Measurements from ENCODE around the gene IL6R.
"Not testable (repeated sequence)": the region's sequence is repeated elsewhere in the genome, so short reads cannot be mapped to it uniquely, and the experiment has no call there.

Gene IL6R

DNA sequence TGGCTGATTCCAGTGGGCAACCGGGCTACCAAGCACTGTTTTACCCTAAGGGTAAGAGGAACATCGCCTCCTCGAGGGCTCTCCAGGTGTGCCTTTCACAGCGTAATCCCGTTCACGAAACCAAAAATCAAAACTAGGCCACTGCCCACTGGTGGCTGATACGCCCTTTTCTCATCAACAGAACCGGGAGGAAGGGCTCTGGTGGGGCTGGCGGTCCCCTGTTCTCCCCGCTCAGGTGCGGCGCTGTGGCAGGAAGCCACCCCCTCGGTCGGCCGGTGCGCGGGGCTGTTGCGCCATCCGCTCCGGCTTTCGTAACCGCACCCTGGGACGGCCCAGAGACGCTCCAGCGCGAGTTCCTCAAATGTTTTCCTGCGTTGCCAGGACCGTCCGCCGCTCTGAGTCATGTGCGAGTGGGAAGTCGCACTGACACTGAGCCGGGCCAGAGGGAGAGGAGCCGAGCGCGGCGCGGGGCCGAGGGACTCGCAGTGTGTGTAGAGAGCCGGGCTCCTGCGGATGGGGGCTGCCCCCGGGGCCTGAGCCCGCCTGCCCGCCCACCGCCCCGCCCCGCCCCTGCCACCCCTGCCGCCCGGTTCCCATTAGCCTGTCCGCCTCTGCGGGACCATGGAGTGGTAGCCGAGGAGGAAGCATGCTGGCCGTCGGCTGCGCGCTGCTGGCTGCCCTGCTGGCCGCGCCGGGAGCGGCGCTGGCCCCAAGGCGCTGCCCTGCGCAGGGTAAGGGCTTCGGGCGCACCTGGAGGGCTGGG lies at the start of gene IL6R:
Gene IL6R (plus strand): TSS at position 360 of the 763 bp plus-strand sequence. CDS start 287 bp downstream, at position 647.
- peak; percentile 61 for DNase-seq

- no peak for DNase-seq
Measured at GRCh38 chr1:154358519-154358918, 46.6 kb upstream of the IL6R start.

GRCh38 chr1:154360288-154360687 lies 44.9 kb upstream of the IL6R start:
- no peak for DNase-seq

GRCh38 chr1:154360881-154361280 lies 44.3 kb upstream of the IL6R start:
- not testable (repeated sequence) for DNase-seq

GRCh38 chr1:154361357-154361756 lies 43.8 kb upstream of the IL6R start:
- no peak for DNase-seq

DNA sequence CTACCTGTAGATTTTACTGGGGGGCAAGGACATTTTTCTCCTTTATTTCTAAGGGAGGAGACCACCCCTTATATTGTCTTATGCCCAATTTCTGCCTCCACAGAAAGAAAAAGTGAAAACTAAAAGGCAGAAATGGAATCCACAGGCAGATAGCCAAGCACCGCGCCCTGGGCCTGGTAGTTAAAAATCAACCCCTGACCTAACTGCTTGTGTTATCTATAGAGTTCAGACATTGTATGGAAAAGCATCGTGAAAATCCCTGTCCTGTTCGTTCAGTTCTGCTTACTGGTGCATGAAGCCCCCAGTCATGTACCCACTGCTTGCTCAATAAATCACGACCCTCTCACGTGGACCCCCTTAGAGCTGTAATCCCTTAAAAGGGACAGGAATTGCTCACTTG lies 33.7 kb upstream of the IL6R start:
- no peak for DNase-seq

- not testable (repeated sequence) for DNase-seq
Measured at GRCh38 chr1:154373777-154374357, 31.3 kb upstream of the IL6R start.

DNA sequence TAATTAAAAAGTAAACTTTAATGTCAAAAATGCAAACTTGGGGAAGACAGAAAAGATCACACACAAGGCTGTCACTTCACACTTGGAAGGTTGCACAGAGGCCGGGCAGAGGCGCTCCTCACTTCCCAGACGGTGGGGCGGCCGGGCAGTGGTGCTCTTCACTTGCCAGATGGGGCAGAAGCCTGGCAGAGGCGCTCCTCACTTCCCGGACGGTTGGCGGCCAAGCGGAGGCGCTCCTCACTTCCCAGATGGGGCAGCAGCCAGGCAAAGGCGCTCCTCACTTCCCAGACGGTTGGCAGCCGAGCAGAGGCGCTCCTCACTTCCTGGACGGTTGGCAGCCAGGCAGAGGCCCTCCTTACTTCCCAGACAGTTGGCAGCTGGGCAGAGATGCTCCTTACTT lies 25.8 kb upstream of the IL6R start:
- no peak for DNase-seq

DNA sequence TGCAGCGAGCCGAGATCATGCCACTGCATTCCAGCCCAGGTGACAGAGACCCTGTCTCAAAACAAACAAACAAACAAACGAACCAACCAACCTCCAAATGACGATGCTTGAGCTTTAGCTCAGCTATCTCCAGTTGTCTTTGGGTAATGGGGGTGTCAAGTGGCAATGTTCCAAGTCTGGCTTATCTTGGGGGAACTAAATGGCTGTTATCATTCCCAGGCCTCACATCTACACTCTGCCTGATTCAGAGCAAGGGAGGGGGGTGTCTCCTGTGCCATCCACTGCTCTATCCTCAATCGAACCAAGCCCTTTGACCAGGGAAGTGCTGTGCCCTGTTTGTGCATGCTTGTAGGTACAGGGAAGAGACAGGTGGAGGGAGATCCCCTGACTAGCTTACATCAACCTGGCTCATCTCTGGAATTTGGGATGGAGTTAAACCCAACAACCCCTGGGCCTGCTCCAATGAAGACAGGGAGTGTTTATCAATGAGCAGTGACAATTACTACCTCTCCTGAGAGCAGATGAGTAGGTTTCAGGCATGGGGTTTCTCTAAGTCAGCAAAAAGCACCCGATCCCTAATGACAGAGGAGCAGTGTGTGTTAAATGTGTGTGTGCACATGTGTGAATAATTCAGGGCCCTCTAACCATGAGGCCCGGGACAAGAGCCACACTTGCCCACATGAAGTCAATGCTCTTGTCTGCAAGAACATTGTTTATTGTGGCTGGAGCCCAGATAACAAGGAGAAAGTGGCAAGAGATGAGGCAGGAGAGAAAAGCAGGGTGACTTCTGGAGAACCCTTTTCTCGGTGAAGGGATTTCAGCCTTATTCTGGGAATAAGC lies 20.3 kb upstream of the IL6R start:
- DNase-seq, result no peak

DNA sequence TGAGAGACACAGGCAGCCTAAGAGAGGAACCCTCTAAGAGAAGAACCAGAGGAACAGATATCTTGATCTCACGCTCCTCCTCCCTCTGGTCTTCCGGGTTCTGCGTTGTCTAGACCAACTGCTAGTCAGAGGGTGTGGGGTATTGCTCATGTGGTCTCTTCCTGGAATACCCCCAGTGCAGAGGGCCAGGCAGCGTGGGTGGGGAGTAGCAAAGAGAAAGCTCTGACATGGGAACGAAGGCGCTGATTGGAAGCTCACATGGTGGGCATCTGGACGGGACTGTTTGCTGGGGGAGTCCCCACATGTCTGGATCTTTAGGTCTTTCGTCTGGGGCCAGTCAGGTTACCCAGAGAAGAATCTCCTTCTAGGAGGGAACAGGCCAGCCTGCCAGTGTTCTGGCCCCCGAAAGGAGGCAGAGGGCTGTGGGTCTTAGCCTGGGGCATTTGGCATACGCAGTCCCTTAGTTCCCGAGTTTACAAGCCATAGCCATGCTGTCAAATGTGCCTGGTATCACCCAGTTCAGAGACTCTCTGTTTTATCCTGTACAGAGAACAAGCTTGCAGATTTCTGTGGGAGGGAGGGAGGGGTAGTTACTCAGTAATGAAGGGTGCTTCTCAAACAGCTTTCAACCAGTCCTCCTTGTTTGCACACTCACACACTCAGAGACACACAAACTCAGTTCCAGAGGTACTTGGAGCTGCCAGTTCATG lies 18.3 kb upstream of the IL6R start:
- DNase-seq, result peak; percentile 48

DNA sequence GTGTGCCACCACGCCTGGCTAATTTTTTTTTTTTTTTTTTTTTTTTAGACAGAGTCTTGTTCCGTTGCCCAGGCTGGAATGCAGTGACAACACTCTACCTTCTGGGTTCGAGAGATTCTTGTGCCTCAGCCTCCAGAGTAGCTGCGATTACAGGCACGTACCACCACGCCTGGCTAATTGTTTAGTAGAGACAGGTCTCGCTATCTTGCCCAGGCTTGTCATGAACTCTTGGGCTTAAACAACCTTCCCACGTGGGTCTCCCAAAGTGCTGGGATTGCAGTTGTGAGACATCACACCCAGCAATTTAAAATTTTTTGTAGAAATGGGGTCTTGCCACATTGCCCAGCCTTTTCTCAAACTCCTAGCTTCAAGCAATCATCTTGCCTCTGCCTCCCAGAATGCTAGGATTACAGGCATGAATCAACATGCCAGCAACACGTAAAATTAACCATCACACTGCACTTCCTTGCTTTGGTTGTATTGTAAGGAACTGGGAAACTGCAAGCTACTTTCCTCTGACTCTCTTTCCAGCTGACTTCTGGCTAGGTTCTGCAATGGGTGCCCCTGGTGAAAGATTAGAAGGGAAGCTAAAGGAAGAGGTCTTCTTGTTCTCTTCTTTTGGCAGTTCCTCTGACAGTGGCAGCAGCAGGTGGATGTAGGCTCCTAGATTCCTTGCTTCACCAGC lies 13.9 kb upstream of the IL6R start:
- DNase-seq, result no peak

DNA sequence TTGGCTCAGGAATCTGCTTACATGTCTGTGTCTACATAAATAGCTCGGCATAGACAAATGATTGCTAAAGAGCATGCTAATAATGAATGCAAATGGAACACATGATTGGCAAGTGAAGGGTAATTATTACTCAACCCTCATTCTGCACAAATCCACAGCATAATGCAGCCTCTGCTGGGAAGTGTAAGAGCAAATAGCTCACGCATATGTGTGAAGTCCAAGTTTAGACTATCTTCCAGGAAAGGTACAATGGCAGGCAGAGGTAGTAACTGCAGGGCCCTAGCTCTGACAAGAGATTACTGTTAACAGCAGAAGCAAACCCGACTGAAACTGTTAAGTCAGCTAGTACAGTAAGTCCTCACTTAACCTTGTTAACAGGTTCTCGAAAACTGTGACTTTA lies 7.0 kb upstream of the IL6R start:
- DNase-seq, result no peak

- no peak for DNase-seq
Measured at GRCh38 chr1:154398678-154399077, 6.5 kb upstream of the IL6R start.

DNA sequence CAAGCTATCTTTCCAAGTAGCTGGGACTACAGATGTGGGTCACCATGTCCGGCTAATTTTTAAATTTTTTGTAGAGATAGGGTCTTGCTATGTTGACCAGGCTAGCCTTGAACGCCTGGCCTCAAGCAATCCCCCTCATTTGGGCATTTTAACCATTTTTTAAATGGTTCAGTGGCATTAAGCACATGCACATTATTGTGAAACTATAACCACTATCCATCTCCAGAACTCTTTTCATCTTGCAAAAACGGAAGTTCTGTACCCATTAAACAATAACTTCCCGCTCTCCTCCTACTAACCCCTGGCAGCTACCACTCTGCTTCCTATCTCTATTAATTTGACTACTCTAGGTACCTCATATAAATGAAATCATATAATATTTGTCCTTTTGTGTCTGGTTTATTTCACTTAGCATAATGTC lies 4.8 kb upstream of the IL6R start:
- DNase-seq, result no peak

- DNase-seq, result no peak
Measured at GRCh38 chr1:154402409-154402921, 2.7 kb upstream of the IL6R start.

- DNase-seq, result peak; percentile 41
Measured at GRCh38 chr1:154403261-154403943, 1.7 kb upstream of the IL6R start.

- DNase-seq, result no peak
Measured at GRCh38 chr1:154403983-154404382, 1.2 kb upstream of the IL6R start.

DNA sequence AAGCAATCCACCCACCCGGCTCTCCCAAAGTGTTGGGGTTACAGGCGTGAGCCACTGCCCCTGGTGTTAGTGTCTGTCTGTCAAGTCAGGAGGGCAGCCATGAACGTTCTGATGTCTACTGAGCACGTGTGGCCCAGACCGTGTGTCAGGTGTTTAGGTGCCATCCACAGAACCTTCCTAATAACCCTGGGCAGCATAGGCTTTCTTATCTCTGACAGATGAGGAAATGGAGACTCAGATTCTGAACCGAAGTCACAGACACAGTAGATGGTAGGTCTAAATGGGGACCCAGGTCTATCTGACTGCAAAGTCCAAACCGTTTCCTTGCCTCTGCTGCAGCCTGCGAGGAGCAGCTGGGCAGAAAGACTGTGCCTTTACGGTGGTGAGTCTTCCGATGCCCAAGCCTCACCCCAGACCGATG lies 622 bp upstream of the IL6R start:
- DNase-seq, result no peak

DNA sequence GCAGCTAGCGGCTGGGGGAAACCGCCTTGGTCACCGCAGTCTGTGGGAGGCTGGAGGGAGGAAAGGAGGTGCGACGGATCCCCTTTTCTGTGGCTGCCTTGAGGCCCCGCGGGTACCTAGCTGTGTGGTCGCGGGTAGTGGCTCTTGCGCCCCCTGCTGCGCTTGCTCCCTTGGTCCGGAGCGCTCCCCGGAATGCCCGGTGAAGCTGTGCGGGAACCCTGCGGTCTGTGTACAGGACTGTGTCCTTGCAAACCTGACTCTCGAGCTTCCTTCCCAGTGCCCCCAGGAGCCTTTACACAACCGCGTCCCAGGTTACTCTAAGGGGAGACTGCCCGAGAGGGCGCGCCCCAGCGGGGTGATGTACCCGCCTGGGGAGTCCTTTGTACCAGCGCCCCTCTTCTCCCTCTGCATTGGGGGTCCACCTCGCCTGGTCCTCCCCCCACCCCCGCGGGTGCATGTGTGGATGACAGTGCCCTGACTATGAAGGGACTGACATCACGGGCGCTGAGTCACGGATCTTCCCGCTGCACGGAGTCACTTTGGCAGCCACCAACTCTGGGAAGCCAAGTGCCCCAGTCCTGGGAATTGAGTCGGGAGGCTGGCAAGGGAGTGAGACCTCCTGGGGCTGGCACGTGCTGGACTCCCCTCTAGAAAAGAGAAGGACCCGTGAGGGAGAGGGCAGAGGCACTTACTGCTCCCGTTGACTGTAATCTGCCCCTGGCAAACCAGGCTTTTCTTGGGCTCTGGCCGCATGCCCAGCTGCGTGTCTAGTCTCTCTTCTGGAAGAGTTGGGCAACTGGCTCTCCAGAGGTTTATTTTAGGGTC lies 816 bp downstream of the IL6R start:
- DNase-seq, result no peak

DNA sequence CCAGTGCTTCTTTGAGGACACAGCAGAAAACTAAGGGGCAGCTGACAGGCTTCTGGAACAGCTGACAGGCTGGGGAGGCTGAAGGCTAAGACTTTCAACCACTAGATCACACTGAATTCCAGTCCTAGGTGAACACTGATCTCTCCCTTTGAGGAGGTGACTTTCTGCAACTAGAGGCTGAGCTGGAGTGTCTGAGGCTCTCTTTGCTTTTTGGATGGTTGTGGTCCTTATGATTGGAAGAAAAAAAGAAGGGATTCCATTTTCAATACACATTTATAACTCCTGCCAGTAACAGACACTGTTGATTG lies 1.4 kb downstream of the IL6R start:
- no peak for DNase-seq

- no peak for DNase-seq
Measured at GRCh38 chr1:154406886-154407197, 1.7 kb downstream of the IL6R start.

All from activated gamma-delta T cell treated with Interleukin-2 at 50 U/mL for 16 hours (primary cell).